Neural progenitor cell (in vitro differentiated cells): ENCODE data around the gene TFF2.

Experiments
- CTCF ChIP-seq: fragments of 200-600 bp; sonication (generic); IDR thresholded peaks from 2 replicates; pipeline ENCODE4 v1.5.1; 2017; ENCODE audit warnings: antibody characterized with exemption, mild to moderate bottlenecking
- EZH2 ChIP-seq: fragments of 200-600 bp; sonication (generic); IDR thresholded peaks from 2 replicates; pipeline ENCODE4 v1.6.1; 2017; ENCODE audit warnings: antibody characterized with exemption, mild to moderate bottlenecking, moderate library complexity
- EZH2phosphoT487 ChIP-seq: fragments of 200-600 bp; sonication (generic); IDR thresholded peaks from 2 replicates; pipeline ENCODE4 v1.6.1; 2017; ENCODE audit warnings: antibody characterized with exemption

GRCh38 chr21:42321845-42322244 lies 28.9 kb downstream of the TFF2 start:
- no peak for TF ChIP-seq CTCF
- TF ChIP-seq EZH2: no peak
- no peak for TF ChIP-seq EZH2phosphoT487
